DMS 273 (cell line): ENCODE results near the gene GMEB1.
A peak's percentile ranks its signal among the peaks of the same experiment; 100 is the strongest.
"Not testable (repeated sequence)": the region's sequence is repeated elsewhere in the genome, so short reads cannot be mapped to it uniquely, and the experiment has no call there.

Experiments
- DNase-seq: peaks from one replicate; lab custom pipeline; 2025; ENCODE audit not compliant: unreplicated experiment; lab: John Stamatoyannopoulos, UW

The GMEB1 gene

DNA sequence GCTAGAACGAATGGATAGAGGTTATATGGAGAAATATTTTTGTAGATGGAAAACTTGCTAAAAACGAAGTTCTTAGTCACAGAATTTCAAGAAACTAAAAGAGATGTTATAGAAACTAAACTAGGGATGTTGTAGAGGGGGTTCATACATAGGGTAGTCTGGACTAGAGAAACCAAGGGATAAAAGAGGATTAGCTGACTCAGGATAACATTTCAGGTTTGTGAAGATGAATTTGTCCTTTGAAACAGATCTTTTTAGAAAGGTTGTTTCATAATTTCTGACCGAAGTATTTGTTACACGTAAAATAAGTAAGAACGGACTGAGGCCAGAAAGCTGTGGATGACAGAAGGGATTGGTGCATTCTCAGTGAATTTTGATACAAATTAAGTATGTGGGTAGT, 81.7 kb downstream of the GMEB1 start:
- DNase-seq, result no peak

- not testable (repeated sequence) for DNase-seq
These were observed 82.2 kb downstream of the GMEB1 start for GRCh38 chr1:28750771-28751294.

DNA sequence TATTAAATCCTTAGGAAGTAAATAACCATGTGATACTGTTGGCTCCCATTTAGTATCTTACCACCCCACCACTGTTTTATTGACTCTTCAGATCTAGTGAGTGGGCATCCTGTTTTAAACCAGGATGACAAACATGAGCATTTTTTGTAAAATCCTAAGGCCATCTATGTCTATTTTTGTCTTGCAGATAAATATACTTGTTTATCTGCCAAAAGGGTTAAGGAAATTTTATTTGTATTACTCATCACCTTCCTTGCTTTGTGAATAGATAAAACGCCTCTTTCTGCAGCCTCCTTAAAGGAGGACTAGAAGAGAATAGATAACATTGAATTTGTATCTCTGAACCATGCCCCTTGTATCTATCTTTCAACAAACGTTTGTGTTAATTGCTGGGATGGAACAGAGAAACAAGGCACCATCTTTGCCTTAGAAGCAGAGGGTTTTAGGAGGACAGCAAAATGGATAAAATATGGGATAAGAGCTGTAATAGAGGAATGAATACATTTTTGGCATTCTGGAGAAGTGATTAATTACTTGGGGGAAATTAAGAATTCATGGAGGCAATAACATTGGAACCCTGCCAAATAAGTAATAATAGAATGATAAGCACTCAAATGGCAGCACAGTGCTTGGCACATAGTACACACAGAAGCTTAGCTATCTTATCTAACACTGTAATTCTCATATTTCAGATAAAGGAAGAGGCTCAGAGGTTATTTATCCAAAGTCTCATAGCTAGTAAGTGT, 82.9 kb downstream of the GMEB1 start:
- no peak for DNase-seq

GRCh38 chr1:28755701-28756100, 87.1 kb downstream of the GMEB1 start:
- no peak for DNase-seq

DNA sequence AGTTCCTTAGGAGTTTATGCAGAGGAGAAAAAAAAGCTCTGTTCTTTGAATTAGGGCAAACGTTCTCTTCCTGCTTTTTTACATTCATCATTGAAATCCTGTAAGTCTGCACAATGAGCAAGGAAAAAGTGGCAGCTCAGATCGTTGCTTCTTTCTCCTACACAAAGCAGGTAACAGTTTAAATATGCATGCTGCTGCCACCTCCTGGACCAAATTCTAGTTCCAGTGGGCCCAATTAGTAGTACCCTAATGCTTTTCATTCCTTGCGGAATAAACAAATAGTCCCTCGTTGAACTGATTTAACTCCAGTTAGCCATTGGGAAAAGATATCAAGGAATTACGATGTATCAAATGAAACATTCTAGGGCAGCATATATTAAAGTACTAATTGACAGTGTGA, 88.3 kb downstream of the GMEB1 start:
- DNase-seq, result peak; percentile 23

DNA sequence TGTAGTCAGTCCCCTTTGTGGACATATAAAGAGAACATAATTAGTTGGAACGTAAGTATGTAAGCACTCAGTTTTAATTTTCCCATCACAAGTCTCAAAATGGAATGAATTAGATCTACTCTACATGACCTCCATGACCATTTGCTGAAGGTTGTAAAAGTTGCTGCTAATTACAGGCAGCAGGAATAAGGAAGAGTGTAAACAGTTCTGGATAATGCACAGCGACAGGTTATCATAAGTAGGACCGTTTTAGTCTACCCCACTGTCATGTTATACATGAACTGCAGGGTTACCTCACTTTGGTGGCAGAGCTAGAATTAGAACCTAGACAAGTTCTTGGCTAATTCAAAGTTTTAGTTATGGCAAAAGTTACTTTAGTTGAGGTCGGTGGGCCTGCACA, 89.8 kb downstream of the GMEB1 start:
- no peak for DNase-seq

DNA sequence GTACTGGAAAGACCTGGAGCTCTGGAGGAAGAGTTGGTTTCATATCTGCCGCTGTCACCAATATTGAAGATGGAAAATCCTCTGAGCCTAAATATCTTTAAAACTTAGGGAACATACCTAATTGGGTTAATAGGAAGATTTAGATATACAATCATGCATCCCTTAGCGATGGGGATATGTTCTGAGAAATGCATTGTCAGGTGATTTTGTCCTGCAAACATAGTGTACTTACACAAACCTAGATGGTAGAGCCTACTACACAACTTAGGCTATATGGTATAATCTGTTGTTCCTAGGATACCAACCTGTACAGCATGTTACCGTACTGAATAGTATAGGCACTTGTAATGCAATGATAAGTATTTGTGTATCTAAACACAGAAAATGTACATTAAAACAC, 90.7 kb downstream of the GMEB1 start:
- DNase-seq, result no peak

DNA sequence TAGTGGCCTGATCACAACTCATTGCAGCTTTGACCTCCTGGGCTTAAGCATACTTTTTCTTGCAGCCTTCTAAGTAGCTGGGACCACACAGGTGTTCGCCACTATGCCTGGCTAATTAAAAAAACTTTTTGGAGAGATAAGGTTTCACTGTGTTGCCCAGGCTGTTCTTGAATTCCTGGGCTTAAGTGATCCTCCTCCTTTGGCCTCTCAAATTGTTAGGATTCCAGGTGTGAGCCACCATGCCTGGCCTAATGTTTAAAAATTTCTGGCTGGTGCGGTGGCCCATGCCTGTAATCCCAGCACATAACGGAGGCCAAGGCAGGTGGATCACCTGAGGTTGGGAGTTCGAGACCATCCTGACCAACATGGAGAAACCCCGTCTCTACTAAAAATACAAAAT, 92.6 kb downstream of the GMEB1 start:
- no peak for DNase-seq

- DNase-seq, result no peak
These were observed 98.1 kb downstream of the GMEB1 start for GRCh38 chr1:28766532-28767183.
